ENCODE measurements around the gene EXD2.
"Not testable (repeated sequence)": the region's sequence is repeated elsewhere in the genome, so short reads cannot be mapped to it uniquely, and the experiment has no call there.

The EXD2 gene

GRCh38 chr14:69199786-69200185 lies 8.5 kb downstream of the EXD2 start:
- no peak for DNase-seq

- no peak for DNase-seq
These were observed 13.5 kb downstream of the EXD2 start for GRCh38 chr14:69204753-69205152.

GRCh38 chr14:69207435-69208041 lies 16.2 kb downstream of the EXD2 start:
- DNase-seq = no peak

- no peak for DNase-seq
These were observed 17.4 kb downstream of the EXD2 start for GRCh38 chr14:69208666-69209065.

- no peak for DNase-seq
These were observed 23.1 kb downstream of the EXD2 start for GRCh38 chr14:69214393-69214792.

GRCh38 chr14:69217663-69218062 lies 26.4 kb downstream of the EXD2 start:
- DNase-seq = not testable (repeated sequence)

- no peak for DNase-seq
These were observed 33.6 kb downstream of the EXD2 start for GRCh38 chr14:69224946-69225345.

- DNase-seq = no peak
These were observed 34.9 kb downstream of the EXD2 start for GRCh38 chr14:69226178-69226577.

GRCh38 chr14:69226736-69227135 lies 35.4 kb downstream of the EXD2 start:
- DNase-seq = no peak

GRCh38 chr14:69231486-69231885 lies 40.2 kb downstream of the EXD2 start:
- no peak for DNase-seq

- no peak for DNase-seq
These were observed 41.1 kb downstream of the EXD2 start for GRCh38 chr14:69232388-69232787.

- no peak for DNase-seq
These were observed 42.8 kb downstream of the EXD2 start for GRCh38 chr14:69234106-69234505.

GRCh38 chr14:69235708-69236107 lies 44.4 kb downstream of the EXD2 start:
- DNase-seq = no peak

- DNase-seq = no peak
These were observed 45.8 kb downstream of the EXD2 start for GRCh38 chr14:69237142-69237541.

- DNase-seq = no peak
These were observed 46.3 kb downstream of the EXD2 start for GRCh38 chr14:69237584-69237983.

GRCh38 chr14:69238883-69239282 lies 47.6 kb downstream of the EXD2 start:
- no peak for DNase-seq

GRCh38 chr14:69240527-69241173 lies 49.4 kb downstream of the EXD2 start:
- DNase-seq = no peak

GRCh38 chr14:69241577-69241976 lies 50.3 kb downstream of the EXD2 start:
- DNase-seq = no peak

GRCh38 chr14:69242311-69243224 lies 51.3 kb downstream of the EXD2 start:
- peak; percentile 22 for DNase-seq

- no peak for DNase-seq
These were observed 53.6 kb downstream of the EXD2 start for GRCh38 chr14:69244946-69245345.

- DNase-seq = no peak
These were observed 55.0 kb downstream of the EXD2 start for GRCh38 chr14:69246331-69246730.

- DNase-seq = no peak
These were observed 56.6 kb downstream of the EXD2 start for GRCh38 chr14:69247676-69248440.

- DNase-seq = no peak
These were observed 58.3 kb downstream of the EXD2 start for GRCh38 chr14:69249603-69250002.
